Measurements from ENCODE around the gene CDC73. TPM values are rescaled to one million over a fixed set of nuclear protein-coding genes. Genes with fewer than 3 reads are reported as not detected.

CDC73 gene
- total and polyA plus RNA-seq, 2 donors (not counting 3 experiments of a cell fraction or from before 2014, with no cell fraction given) = 9.9 to 55.8 TPM

- Histone ChIP-seq H3K36me3 (ENCODE audit: control insufficient read depth in 2 of 2, extremely low read depth in 1 of 2, insufficient read depth in 2 of 2, low read length in 2 of 2) (peaks cover 0 to 2% of the 10 kb centered on the region in 2 experiments), H3K9me3 (replicated peaks; ENCODE audit: control insufficient read depth, insufficient read depth, low read length) (no peaks in the 10 kb centered on the region), H3K9ac (replicated peaks; ENCODE audit: extremely low read depth, insufficient read depth, low read length) (no peak overlapping the region), H4K20me1 (replicated peaks; ENCODE audit: control insufficient read depth, extremely low read depth, insufficient read depth, low read length) (no peaks in the 10 kb centered on the region), H3K9me1 (replicated peaks; ENCODE audit: control insufficient read depth, extremely low read depth, insufficient read depth, low read length) (peaks cover 2% of the 10 kb centered on the region), H2AFZ (ENCODE audit: low read depth, low read length) (no peak overlapping the region), H3K27ac (ENCODE audit: insufficient read depth, low read depth, low read length) (no peak overlapping the region), H3K4me3 (replicated peaks in 1 of 3; ENCODE audit: insufficient read depth in 1 of 3, low read depth in 1 of 3, low read length in 3 of 3) (no peak overlapping the region), H3K79me2 (ENCODE audit: control insufficient read depth, insufficient read depth, low read length) (no peaks in the 10 kb centered on the region), H3K27me3 (ENCODE audit: control insufficient read depth in 2 of 2, insufficient read depth in 2 of 2, low read length in 2 of 2) (no peaks in the 10 kb centered on the region), H3K4me1 (ENCODE audit: control insufficient read depth, extremely low read depth, insufficient read depth, low read length) (no peaks in the 10 kb centered on the region), H3K4me2 (ENCODE audit: insufficient read depth, low read length) (no peak overlapping the region)
- CTCF ChIA-PET = interaction anchor here (1.8 kb wide), 1 partner anchor 9 kb away, joined by 5 read pairs; no protein-coding TSS in a partner anchor
- no peak for FAIRE-seq
- no peak for TF ChIP-seq MAX (IDR thresholded peaks at IDR 0.05; ENCODE audit: insufficient read depth, insufficient read length)
- no TSS peak for BruUV-seq (replicated peaks)
- dilution Hi-C loops (cut with MboI; ENCODE audit: extremely low pct_ligation_motif_present, low sequenced_read_pairs) = no loop called here
- POLR2A ChIA-PET = no interaction called here
- intact Hi-C loops (cut with micrococcal nuclease) = no loop called here
- no peak for DNase-seq (ENCODE audit: low read depth, low spot score)
Measured at GRCh38 chr1:193260896-193261295, 139.1 kb downstream of the CDC73 start.

- DNase-seq (ENCODE audit: low read depth, low spot score) (no peak), FAIRE-seq (no peak)
- H3K27me3 ChIP-seq (ENCODE audit: control insufficient read depth in 2 of 2, insufficient read depth in 2 of 2, low read length in 2 of 2) = no peaks in the 10 kb centered on the region
- no peak for TF ChIP-seq POLR2A (IDR thresholded peaks at IDR 0.05; ENCODE audit: low read depth, low read length)
- no peak for TF ChIP-seq MAX (IDR thresholded peaks at IDR 0.05; ENCODE audit: insufficient read depth, insufficient read length)
- TF ChIP-seq MYC (IDR thresholded peaks at IDR 0.05; ENCODE audit: low read depth, low read length) = no peak
- TF ChIP-seq POLR2AphosphoS5 (IDR thresholded peaks at IDR 0.05; ENCODE audit: insufficient read depth, low read depth, low read length) = no peak
- TF ChIP-seq GATA2 (IDR thresholded peaks at IDR 0.05; ENCODE audit: insufficient read depth, insufficient read length, low read depth, low read length) = no peak
- TF ChIP-seq EZH2 (IDR thresholded peaks at IDR 0.05; ENCODE audit: borderline replicate concordance, low read depth, low read length, severe bottlenecking) = no peak
- no peak for TF ChIP-seq FOS (IDR thresholded peaks at IDR 0.05; ENCODE audit: borderline replicate concordance, insufficient read depth, low read length)
- TF ChIP-seq JUN (IDR thresholded peaks at IDR 0.05; ENCODE audit: borderline replicate concordance, insufficient read depth, insufficient read length, low read depth) = no peak
- TF ChIP-seq, protein P1, sequence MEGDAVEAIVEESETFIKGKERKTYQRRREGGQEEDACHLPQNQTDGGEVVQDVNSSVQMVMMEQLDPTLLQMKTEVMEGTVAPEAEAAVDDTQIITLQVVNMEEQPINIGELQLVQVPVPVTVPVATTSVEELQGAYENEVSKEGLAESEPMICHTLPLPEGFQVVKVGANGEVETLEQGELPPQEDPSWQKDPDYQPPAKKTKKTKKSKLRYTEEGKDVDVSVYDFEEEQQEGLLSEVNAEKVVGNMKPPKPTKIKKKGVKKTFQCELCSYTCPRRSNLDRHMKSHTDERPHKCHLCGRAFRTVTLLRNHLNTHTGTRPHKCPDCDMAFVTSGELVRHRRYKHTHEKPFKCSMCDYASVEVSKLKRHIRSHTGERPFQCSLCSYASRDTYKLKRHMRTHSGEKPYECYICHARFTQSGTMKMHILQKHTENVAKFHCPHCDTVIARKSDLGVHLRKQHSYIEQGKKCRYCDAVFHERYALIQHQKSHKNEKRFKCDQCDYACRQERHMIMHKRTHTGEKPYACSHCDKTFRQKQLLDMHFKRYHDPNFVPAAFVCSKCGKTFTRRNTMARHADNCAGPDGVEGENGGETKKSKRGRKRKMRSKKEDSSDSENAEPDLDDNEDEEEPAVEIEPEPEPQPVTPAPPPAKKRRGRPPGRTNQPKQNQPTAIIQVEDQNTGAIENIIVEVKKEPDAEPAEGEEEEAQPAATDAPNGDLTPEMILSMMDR (IDR thresholded peaks at IDR 0.05; ENCODE audit: extremely low read depth in 1 of 2, insufficient read depth in 1 of 2, low read depth in 1 of 2, low read length in 2 of 2) = no peak
- no peak overlapping the region for H3K9ac ChIP-seq (replicated peaks; ENCODE audit: extremely low read depth, insufficient read depth, low read length)
- CTCF ChIA-PET = interaction anchor here (0.7 kb wide), 1 partner anchor 25 kb away, joined by 3 read pairs; no protein-coding TSS in a partner anchor
- POLR2A ChIA-PET = no interaction called here
- no peaks in the 10 kb centered on the region for H3K79me2 ChIP-seq (ENCODE audit: control insufficient read depth, insufficient read depth, low read length)
- no peak overlapping the region for H3K27ac ChIP-seq (ENCODE audit: insufficient read depth, low read depth, low read length)
- intact Hi-C loops (cut with micrococcal nuclease) = no loop called here
- no peak overlapping the region for H2AFZ ChIP-seq (ENCODE audit: low read depth, low read length)
- H3K9me1 ChIP-seq (replicated peaks; ENCODE audit: control insufficient read depth, extremely low read depth, insufficient read depth, low read length) = peaks cover 2% of the 10 kb centered on the region
- dilution Hi-C loops (cut with MboI; ENCODE audit: extremely low pct_ligation_motif_present, low sequenced_read_pairs) = no loop called here
- no peaks in the 10 kb centered on the region for H3K9me3 ChIP-seq (replicated peaks; ENCODE audit: control insufficient read depth, insufficient read depth, low read length)
- no TSS peak for BruUV-seq (replicated peaks)
- peaks cover 0 to 2% of the 10 kb centered on the region in 2 experiments for H3K36me3 ChIP-seq (ENCODE audit: control insufficient read depth in 2 of 2, extremely low read depth in 1 of 2, insufficient read depth in 2 of 2, low read length in 2 of 2)
- H3K4me1 ChIP-seq (ENCODE audit: control insufficient read depth, extremely low read depth, insufficient read depth, low read length) = no peaks in the 10 kb centered on the region
- H3K4me3 ChIP-seq (replicated peaks in 1 of 3; ENCODE audit: insufficient read depth in 1 of 3, low read depth in 1 of 3, low read length in 3 of 3) = no peak overlapping the region
- no peak overlapping the region for H3K4me2 ChIP-seq (ENCODE audit: insufficient read depth, low read length)
- no peaks in the 10 kb centered on the region for H4K20me1 ChIP-seq (replicated peaks; ENCODE audit: control insufficient read depth, extremely low read depth, insufficient read depth, low read length)
Measured at GRCh38 chr1:193262661-193263060, 140.8 kb downstream of the CDC73 start.
